ENCODE data around the gene POLR2E. TPM values are rescaled to one million over a fixed set of nuclear protein-coding genes. Genes with fewer than 3 reads are reported as not detected.

Gene POLR2E
- total RNA-seq, 4 donors from 2014 or later = 87.6 to 264 (median 163) TPM

DNA sequence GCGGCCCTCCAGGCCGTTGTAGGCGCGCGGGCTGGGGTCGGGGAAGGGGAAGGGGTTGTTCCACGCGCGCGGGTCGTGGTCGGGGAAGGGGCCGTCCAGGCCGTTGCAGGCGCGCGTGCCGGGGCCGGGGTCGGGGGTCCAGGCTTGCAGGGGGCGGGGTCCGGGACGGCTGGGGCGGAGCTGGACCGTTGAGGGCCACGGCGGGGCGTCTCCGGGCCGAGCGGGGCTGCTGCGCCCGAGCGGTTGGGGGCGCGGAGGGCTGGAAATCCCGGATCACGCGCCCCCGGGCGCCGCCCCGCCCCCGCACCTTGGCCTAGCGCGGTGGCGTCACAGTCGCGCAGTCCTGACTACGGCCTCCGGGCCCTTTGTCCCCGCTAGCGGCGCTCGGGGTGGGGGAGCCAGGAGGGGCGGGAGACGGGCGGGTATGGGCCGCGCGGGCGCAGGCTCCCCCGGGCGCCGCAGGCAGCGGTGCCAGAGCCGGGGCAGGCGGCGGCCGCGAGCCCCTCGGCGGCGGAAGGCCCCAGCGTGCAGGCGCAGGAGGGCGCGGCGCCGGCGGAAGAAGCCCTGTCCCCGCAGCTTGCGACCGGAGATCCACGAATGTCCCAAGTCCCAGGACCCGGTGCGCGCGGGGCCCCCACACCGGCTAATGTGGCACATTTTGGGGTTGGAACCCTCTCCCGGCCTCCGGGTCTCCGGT lies 9.3 kb upstream of the POLR2E start:
- Histone ChIP-seq H3K27me3 (no peaks in the 10 kb centered on the region), H3K4me3 (replicated peaks in 1 of 3) (peak overlapping the region; percentile 47 to 98 (median 48)), H3K27ac (peak overlapping the region; percentile 98 to 99 (median 99)), H3K9me3 (no peaks in the 10 kb centered on the region), H3K36me3 (peaks cover 24 to 29% of the 10 kb centered on the region in 2 donors), H3K4me1 (peaks cover 44 to 54% of the 10 kb centered on the region in 2 donors)
- intact Hi-C loops (cut with DNase I) = no loop called here
- peak; percentile 80 to 81 for DNase-seq
- 1 to 2% methylated on average over 8 to 32 of the region's 93 CpGs for WGBS, 2 donors
- TF ChIP-seq, protein P1, sequence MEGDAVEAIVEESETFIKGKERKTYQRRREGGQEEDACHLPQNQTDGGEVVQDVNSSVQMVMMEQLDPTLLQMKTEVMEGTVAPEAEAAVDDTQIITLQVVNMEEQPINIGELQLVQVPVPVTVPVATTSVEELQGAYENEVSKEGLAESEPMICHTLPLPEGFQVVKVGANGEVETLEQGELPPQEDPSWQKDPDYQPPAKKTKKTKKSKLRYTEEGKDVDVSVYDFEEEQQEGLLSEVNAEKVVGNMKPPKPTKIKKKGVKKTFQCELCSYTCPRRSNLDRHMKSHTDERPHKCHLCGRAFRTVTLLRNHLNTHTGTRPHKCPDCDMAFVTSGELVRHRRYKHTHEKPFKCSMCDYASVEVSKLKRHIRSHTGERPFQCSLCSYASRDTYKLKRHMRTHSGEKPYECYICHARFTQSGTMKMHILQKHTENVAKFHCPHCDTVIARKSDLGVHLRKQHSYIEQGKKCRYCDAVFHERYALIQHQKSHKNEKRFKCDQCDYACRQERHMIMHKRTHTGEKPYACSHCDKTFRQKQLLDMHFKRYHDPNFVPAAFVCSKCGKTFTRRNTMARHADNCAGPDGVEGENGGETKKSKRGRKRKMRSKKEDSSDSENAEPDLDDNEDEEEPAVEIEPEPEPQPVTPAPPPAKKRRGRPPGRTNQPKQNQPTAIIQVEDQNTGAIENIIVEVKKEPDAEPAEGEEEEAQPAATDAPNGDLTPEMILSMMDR (IDR thresholded peaks at IDR 0.05) = peak in 1 of 6 experiments; percentile 14
- peak in 1 of 2 donors; percentile 13 for TF ChIP-seq POLR2A (IDR thresholded peaks at IDR 0.05)

DNA sequence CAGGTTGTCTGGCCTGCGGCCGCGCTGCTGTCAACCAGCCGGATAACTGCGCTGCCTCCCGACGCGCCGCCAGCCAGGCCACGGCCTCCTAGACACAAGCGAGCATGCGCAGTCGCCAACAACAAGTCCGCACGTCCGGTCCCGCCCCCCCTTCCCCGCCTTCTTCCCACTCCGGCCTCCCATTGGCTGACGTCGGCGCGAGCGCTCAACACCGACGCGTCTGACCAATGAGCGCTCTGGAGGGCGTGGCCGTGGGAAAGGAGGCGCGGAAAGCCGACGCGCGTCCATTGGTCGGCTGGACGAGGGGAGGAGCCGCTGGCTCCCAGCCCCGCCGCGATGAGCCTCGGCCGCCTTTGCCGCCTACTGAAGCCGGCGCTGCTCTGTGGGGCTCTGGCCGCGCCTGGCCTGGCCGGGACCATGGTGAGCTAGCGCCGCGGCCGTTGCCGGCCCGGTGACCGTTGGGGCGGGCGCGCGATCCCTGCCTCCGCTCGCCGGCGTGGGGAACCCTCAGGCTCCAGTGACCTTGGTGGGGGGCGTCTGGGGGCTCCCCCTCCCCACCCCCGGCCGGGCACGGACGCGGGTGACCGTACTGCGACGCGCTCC lies 8.6 kb upstream of the POLR2E start, which contains the start of gene GPX4:
GPX4 (plus strand) TSS at position 287 of the 603 bp plus-strand sequence; CDS start at position 337, 50 bp downstream.
- H3K4me3 ChIP-seq (replicated peaks in 1 of 3) = peak within 1 kb of the TSS; percentile 47 to 98 (median 48)
- H3K27ac ChIP-seq = peak within 1 kb of the TSS; percentile 98 to 99 (median 99)
- intact Hi-C loops (cut with DNase I) = no loop called here
- H3K9me3 ChIP-seq = no peaks in the 10 kb centered on the region
- 2% methylated on average over 11 of the region's 75 CpGs; no CpG with 5 or more reads in 1 of the 2 donors for WGBS, 2 donors
- peak; percentile 95 to 99 for TF ChIP-seq POLR2A (IDR thresholded peaks at IDR 0.05)
- TF ChIP-seq, protein P1 (IDR thresholded peaks at IDR 0.05) = no peak
- no peaks in the 10 kb centered on the region for H3K27me3 ChIP-seq
- DNase-seq = peak; percentile 99 to 100
- peaks cover 51 to 60% of the 10 kb centered on the region in 2 donors for H3K4me1 ChIP-seq
- H3K36me3 ChIP-seq = peaks cover 17 to 23% of the 10 kb centered on the region in 2 donors

DNA sequence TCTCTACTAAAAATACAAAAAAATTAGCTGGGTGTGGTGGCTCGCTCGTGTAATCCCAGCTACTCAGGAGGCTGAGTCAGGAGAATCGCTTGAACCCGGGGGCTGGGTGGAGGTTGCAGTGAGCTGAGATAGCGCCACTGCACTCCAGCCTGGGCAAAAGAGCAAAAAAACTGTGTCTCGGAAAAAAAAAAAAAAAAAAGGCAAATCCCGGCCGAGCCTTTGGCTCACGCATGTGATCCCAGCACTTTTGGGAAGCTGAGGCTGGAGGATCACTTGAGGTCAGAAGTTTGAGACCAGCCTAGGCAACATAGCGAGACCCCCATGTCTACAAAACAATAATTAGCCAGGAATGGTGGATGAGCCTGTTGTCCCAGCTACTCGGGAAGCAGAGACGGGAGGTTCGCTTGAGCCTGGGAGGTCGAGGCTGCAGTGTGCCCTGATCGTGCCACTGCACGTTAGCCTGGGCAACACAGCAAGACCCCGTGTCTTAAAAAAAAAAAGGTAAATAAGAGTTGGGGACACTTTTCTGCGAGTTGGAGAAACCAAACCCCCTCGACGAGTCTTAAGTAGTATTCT lies 8.0 kb upstream of the POLR2E start:
- H3K36me3 ChIP-seq = peaks cover 15 to 17% of the 10 kb centered on the region in 2 donors
- H3K9me3 ChIP-seq = no peaks in the 10 kb centered on the region
- no peaks in the 10 kb centered on the region for H3K27me3 ChIP-seq
- 51 to 56% methylated on average over 18 to 19 of the region's 20 CpGs for WGBS, 2 donors
- peak overlapping the region; percentile 96 to 99 (median 99) for H3K27ac ChIP-seq
- intact Hi-C loops (cut with DNase I) = no loop called here
- DNase-seq = no peak
- H3K4me1 ChIP-seq = peaks cover 57 to 66% of the 10 kb centered on the region in 2 donors
- TF ChIP-seq, protein P1 (IDR thresholded peaks at IDR 0.05) = no peak
- no peak for TF ChIP-seq POLR2A (IDR thresholded peaks at IDR 0.05)
- H3K4me3 ChIP-seq (replicated peaks in 1 of 3) = peak overlapping the region in 1 of 3 donors; percentile 3

DNA sequence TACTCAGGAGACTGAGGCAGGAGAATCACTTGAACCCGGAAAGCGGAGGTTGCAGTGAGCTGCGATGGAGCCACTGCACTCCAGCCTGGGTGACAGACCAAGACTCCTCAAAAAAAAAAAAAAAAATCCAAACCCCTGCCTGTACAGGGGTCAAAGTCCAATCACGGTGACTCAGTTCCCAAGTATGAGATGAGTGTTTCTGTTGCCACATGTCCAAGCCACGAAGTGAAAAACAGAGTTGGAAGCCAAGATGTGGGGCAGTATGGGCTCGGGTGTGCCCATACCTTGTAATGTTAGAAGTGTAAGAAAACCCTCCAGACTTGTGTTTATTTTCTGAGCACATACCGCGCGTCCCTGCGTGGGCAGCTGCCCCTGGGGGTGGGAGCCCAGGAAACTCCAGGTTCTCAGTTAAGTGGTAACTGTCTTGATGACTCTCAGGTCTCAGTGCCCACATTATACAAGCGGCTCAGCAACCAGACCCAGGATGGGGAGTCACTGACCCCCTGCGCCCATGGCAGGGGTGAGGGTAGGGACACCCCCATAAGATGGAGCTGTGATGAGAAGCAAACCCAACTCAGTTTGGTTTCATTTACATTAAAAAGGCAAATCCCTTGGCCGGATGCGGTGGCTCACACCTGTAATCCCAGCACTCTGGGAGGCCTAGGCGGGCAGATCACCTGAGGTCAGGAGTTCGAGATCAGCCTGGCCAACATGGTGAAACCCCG lies 7.4 kb upstream of the POLR2E start:
- Histone ChIP-seq H3K4me3 (replicated peaks in 1 of 3) (no peak overlapping the region), H3K27ac (peak overlapping the region; percentile 96 to 99 (median 99)), H3K9me3 (no peaks in the 10 kb centered on the region), H3K36me3 (peaks cover 14 to 15% of the 10 kb centered on the region in 2 donors), H3K4me1 (peaks cover 63 to 73% of the 10 kb centered on the region in 2 donors), H3K27me3 (no peaks in the 10 kb centered on the region)
- whole genome bisulfite sequencing, 2 donors = 53 to 55% methylated on average over 13 to 17 of the region's 17 CpGs
- DNase-seq = peak; percentile 66 to 67
- intact Hi-C loops (cut with DNase I) = no loop called here
- no peak for TF ChIP-seq POLR2A (IDR thresholded peaks at IDR 0.05)
- TF ChIP-seq, protein P1 (IDR thresholded peaks at IDR 0.05) = no peak
